Measurements from ENCODE around the gene TXNRD1.

The TXNRD1 gene

GRCh38 chr12:104249017-104249416 lies 33.4 kb downstream of the TXNRD1 start:
- no peak overlapping the region for H3K27ac ChIP-seq
- H3K79me2 ChIP-seq, result no peaks in the 10 kb centered on the region
- no peak overlapping the region for H3K4me2 ChIP-seq (ENCODE audit: low read length)
- no peak overlapping the region for H2AFZ ChIP-seq
- H3K27me3 ChIP-seq (ENCODE audit: control insufficient read depth, insufficient read depth, low read length), result no peaks in the 10 kb centered on the region
- no peaks in the 10 kb centered on the region for H3K9me3 ChIP-seq (ENCODE audit: control insufficient read depth, low read length)
- no peaks in the 10 kb centered on the region for H3K4me1 ChIP-seq
- no peaks in the 10 kb centered on the region for H3K36me3 ChIP-seq (ENCODE audit: control insufficient read depth, insufficient read depth, low read length)
- H3K4me3 ChIP-seq (ENCODE audit: low read depth, low read length), result no peak overlapping the region
- TF ChIP-seq CTCF (IDR thresholded peaks at IDR 0.05), result no peak
- H3K9ac ChIP-seq, result no peak overlapping the region

GRCh38 chr12:104249898-104250297 lies 34.3 kb downstream of the TXNRD1 start:
- Histone ChIP-seq H3K4me1 (no peaks in the 10 kb centered on the region), H3K4me2 (ENCODE audit: low read length) (no peak overlapping the region), H3K9ac (no peak overlapping the region), H3K79me2 (no peaks in the 10 kb centered on the region), H3K9me3 (ENCODE audit: control insufficient read depth, low read length) (no peaks in the 10 kb centered on the region), H2AFZ (no peak overlapping the region), H3K27ac (no peak overlapping the region), H3K36me3 (ENCODE audit: control insufficient read depth, insufficient read depth, low read length) (no peaks in the 10 kb centered on the region), H3K27me3 (ENCODE audit: control insufficient read depth, insufficient read depth, low read length) (no peaks in the 10 kb centered on the region), H3K4me3 (ENCODE audit: low read depth, low read length) (no peak overlapping the region)
- TF ChIP-seq CTCF (IDR thresholded peaks at IDR 0.05), result no peak

GRCh38 chr12:104250366-104251125 lies 35.0 kb downstream of the TXNRD1 start:
- Histone ChIP-seq H3K4me3 (ENCODE audit: low read depth, low read length) (no peak overlapping the region), H2AFZ (no peak overlapping the region), H3K9ac (no peak overlapping the region), H3K4me2 (ENCODE audit: low read length) (no peak overlapping the region), H3K9me3 (ENCODE audit: control insufficient read depth, low read length) (no peaks in the 10 kb centered on the region), H3K27me3 (ENCODE audit: control insufficient read depth, insufficient read depth, low read length) (no peaks in the 10 kb centered on the region), H3K4me1 (no peaks in the 10 kb centered on the region), H3K27ac (no peak overlapping the region), H3K79me2 (no peaks in the 10 kb centered on the region), H3K36me3 (ENCODE audit: control insufficient read depth, insufficient read depth, low read length) (no peaks in the 10 kb centered on the region)
- TF ChIP-seq CTCF (IDR thresholded peaks at IDR 0.05), result no peak

- Histone ChIP-seq H3K27me3 (ENCODE audit: control insufficient read depth, insufficient read depth, low read length) (no peaks in the 10 kb centered on the region), H3K79me2 (no peaks in the 10 kb centered on the region), H3K36me3 (ENCODE audit: control insufficient read depth, insufficient read depth, low read length) (no peaks in the 10 kb centered on the region), H3K9ac (no peak overlapping the region), H3K27ac (no peak overlapping the region), H3K4me3 (ENCODE audit: low read depth, low read length) (no peak overlapping the region), H3K9me3 (ENCODE audit: control insufficient read depth, low read length) (no peaks in the 10 kb centered on the region), H3K4me1 (no peaks in the 10 kb centered on the region), H2AFZ (no peak overlapping the region), H3K4me2 (ENCODE audit: low read length) (no peak overlapping the region)
- TF ChIP-seq CTCF (IDR thresholded peaks at IDR 0.05), result no peak
Measured at GRCh38 chr12:104257913-104258472, 42.4 kb downstream of the TXNRD1 start.

All from parathyroid adenoma (tissue), 2 donors.